BE2C (cell line): ENCODE measurements around the gene RBP2.

Source experiments
- DNase-seq: peaks from one replicate; pipeline ENCODE4 v3.0.0-alpha.2; 2020
- H3K27me3 ChIP-seq: fragments of 250-450 bp; sonication (Bioruptor Pico); 2 replicates; pipeline ENCODE4 v1.5.1; 2020; ENCODE audit warnings: mild to moderate bottlenecking
- H3K36me3 ChIP-seq: fragments of 250-450 bp; sonication (Bioruptor Pico); 2 replicates; pipeline ENCODE4 v1.5.1; 2020; ENCODE audit warnings: mild to moderate bottlenecking
- H3K4me1 ChIP-seq: fragments of 250-450 bp; sonication (Bioruptor Pico); 2 replicates; pipeline ENCODE4 v1.5.1; 2020
- H3K4me3 ChIP-seq: 2 replicates; pipeline ENCODE4 v1.5.1; 2011; ENCODE audit warnings: low read depth, low read length
- H3K9me3 ChIP-seq: fragments of 250-450 bp; sonication (Bioruptor Pico); 2 replicates; pipeline ENCODE4 v1.5.1; 2020
- CTCF ChIP-seq: IDR thresholded peaks from 2 replicates; pipeline ENCODE4 v1.5.1; 2012; ENCODE audit warnings: mild to moderate bottlenecking, low read depth, low read length

Gene RBP2

GRCh38 chr3:139463466-139463865, 12.8 kb downstream of the RBP2 start:
- H3K4me1 ChIP-seq, result no peaks in the 10 kb centered on the region
- TF ChIP-seq CTCF, result no peak
- no peaks in the 10 kb centered on the region for H3K36me3 ChIP-seq
- no peak for DNase-seq
- no peak overlapping the region for H3K4me3 ChIP-seq
- H3K27me3 ChIP-seq, result no peaks in the 10 kb centered on the region
- no peaks in the 10 kb centered on the region for H3K9me3 ChIP-seq

GRCh38 chr3:139460529-139460928, 15.8 kb downstream of the RBP2 start:
- DNase-seq, result no peak
- Histone ChIP-seq H3K27me3 (no peaks in the 10 kb centered on the region), H3K4me1 (no peaks in the 10 kb centered on the region), H3K36me3 (no peaks in the 10 kb centered on the region), H3K4me3 (no peak overlapping the region), H3K9me3 (no peaks in the 10 kb centered on the region)
- no peak for TF ChIP-seq CTCF

- no peaks in the 10 kb centered on the region for H3K9me3 ChIP-seq
- H3K36me3 ChIP-seq, result no peaks in the 10 kb centered on the region
- H3K4me1 ChIP-seq, result no peaks in the 10 kb centered on the region
- no peaks in the 10 kb centered on the region for H3K27me3 ChIP-seq
- DNase-seq, result no peak
- TF ChIP-seq CTCF, result no peak
- H3K4me3 ChIP-seq, result no peak overlapping the region
Observed at GRCh38 chr3:139460076-139460475, 16.2 kb downstream of the RBP2 start.

DNA sequence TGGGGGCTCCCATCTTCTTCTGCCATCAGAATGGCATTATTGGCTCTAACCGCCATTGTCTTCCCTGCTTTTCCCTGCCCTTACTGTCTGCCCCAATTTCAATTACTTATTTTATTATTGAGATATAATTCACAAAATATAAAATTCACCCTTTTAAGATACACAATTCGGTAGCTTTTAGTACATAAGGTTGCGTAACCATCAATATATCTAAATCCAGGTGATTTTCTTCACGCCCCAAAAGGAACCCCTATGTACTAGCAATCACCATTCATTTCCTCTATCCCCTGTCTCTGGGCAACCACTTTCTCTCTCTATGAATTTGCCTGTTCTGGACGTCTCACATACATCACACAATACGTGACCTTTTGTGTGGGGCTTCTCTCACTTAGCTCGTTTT, 18.0 kb downstream of the RBP2 start:
- H3K9me3 ChIP-seq, result no peaks in the 10 kb centered on the region
- no peak for DNase-seq
- no peaks in the 10 kb centered on the region for H3K4me1 ChIP-seq
- H3K27me3 ChIP-seq, result no peaks in the 10 kb centered on the region
- H3K36me3 ChIP-seq, result no peaks in the 10 kb centered on the region
- no peak for TF ChIP-seq CTCF
- no peak overlapping the region for H3K4me3 ChIP-seq

DNA sequence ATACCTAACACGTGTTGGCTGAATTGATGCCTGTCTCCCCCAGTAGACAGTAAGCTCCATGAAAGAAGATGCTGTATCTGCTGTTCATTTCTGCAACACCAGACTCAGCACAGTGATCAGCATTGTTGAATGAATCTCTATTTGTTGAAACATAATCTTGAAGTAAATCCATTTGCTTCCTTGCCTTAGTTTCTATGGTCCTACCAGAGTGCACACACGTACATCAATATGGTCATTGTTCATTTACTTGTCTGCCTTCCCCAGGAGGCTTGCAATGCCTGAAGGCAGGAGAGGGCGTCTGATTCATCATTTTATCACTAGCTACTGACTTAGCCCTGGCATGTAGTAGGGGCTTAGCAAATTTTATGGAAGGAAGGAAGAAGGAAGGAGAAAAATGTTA, 19.2 kb downstream of the RBP2 start:
- no peak overlapping the region for H3K4me3 ChIP-seq
- no peaks in the 10 kb centered on the region for H3K36me3 ChIP-seq
- H3K9me3 ChIP-seq, result no peaks in the 10 kb centered on the region
- no peak for DNase-seq
- no peaks in the 10 kb centered on the region for H3K4me1 ChIP-seq
- H3K27me3 ChIP-seq, result no peaks in the 10 kb centered on the region
- no peak for TF ChIP-seq CTCF

- no peak for DNase-seq
- Histone ChIP-seq H3K36me3 (no peaks in the 10 kb centered on the region), H3K4me1 (no peaks in the 10 kb centered on the region), H3K4me3 (no peak overlapping the region), H3K27me3 (no peaks in the 10 kb centered on the region), H3K9me3 (no peaks in the 10 kb centered on the region)
- TF ChIP-seq CTCF, result no peak
Observed at GRCh38 chr3:139456386-139456785, 19.9 kb downstream of the RBP2 start.
